Adipose tissue (tissue), 3 donors: Measurements from ENCODE around the gene MRPL55. TPM values are rescaled to one million over a fixed set of nuclear protein-coding genes. Genes with fewer than 3 reads are reported as not detected.
"Not testable (repeated sequence)": the region's sequence is repeated elsewhere in the genome, so short reads cannot be mapped to it uniquely, and the experiment has no call there.

Source experiments
- H3K27ac ChIP-seq: one replicate; pipeline ENCODE4 v1.5.1; 2013; ENCODE audit warnings: low read depth, low read length
- WGBS, 3 donors: extraction: QIAGEN DNeasy Blood & Tissue Kit; methylation state at CpG; one replicate each; pipeline ENCODE4 v1.1.7; 2013; 5-methylcytosine and 5-hydroxymethylcytosine counted together
- polyA plus RNA-seq, 3 donors: library from polyadenylated mRNA; stranded (reverse); fragments of 200-250 nt; gene quantifications; one replicate each; pipeline ENCODE4 v1.2.3, GENCODE V29; 2013
- donor health status: healthy with polysubstance abuse.
- donor health status: Bipolar disorder and iron deficiency.
- donor health status: healthy.

MRPL55 gene
- polyA plus RNA-seq, 3 donors = 45.7 to 92.6 (median 64.4) TPM

DNA sequence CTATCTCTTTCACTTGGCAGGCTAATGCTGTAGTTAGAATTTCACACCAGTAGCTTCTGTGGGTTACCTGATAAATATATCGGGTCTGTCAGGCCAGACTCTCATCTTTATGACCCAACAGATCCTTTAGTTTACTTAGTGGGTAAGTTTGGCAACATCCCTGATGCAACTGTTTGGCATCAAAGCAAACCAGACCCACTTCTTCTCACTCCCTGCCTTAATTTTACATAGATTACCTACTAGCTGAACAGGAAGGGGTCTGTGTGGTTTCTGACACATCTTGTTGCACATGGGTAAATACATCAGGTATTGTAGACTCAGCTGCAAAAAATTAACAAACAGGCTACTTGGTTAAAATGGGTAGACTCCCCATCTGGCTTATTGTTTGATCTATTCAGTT, 27.8 kb upstream of the MRPL55 start:
- 26 to 48% (median 36%) methylated on average over 1 of the region's 1 CpG for WGBS, 3 donors
- H3K27ac ChIP-seq = no peak overlapping the region

DNA sequence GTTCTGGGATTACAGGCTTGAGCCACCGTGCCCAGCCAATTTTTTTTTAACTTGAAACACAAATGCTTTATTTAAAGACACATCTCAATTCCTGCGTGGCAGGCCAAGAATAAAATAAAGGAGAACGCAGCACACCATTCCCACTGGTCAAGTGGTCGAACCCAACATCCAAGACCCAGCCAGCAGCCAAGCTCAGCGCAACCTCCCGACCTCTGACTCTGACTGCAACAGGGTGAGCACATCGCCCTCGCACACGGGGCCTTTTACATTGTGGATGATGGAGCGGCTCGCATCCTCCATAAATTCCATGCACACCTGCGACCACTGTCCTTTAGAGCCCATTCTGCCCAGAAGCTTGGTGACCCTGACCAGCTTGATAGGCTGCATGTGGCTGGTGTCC, 25.5 kb upstream of the MRPL55 start:
- WGBS, 3 donors = 85 to 89% (median 86%) methylated on average over 12 of the region's 12 CpGs
- no peak overlapping the region for H3K27ac ChIP-seq

DNA sequence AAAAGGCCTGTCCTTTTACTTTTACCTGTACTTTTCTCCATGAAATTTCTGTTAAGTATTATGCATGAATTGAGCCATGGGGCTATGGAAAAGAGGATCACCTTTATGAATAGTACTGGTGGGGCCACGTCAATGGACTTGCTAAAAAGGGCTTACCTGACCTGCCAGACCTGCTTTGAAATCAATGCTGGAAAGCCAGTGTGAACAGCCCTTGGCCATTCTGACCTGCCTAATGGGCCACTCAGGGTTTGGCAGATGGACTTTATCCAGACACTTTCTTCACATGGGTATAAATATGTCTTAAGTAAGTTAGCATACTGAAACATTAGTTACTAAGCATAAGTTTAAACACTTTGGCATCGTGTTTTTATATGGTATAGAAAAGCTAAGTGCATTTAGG, 22.7 kb upstream of the MRPL55 start:
- 75 to 94% (median 92%) methylated on average over 2 of the region's 2 CpGs for WGBS, 3 donors
- no peak overlapping the region for H3K27ac ChIP-seq

DNA sequence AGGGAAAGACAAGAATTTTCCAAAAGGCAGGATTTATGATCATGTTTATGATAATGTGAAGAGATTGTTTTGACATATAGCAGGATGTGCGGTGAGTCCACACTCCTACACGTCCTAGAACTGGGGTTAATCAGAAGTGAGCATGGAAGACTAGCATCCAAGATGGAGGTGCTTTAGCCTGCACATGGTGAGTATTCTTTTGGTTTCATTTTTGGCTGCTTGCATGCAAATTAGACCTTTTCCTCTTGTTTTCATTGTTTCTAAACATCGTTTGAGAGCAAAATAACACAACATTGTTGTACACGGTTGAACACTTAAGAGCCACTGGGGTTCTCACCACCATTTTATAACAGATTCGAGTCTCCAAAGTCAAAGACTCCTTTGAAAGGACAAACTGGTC, 16.1 kb upstream of the MRPL55 start:
- 66 to 80% (median 78%) methylated on average over 5 of the region's 5 CpGs for WGBS, 3 donors
- H3K27ac ChIP-seq = no peak overlapping the region

DNA sequence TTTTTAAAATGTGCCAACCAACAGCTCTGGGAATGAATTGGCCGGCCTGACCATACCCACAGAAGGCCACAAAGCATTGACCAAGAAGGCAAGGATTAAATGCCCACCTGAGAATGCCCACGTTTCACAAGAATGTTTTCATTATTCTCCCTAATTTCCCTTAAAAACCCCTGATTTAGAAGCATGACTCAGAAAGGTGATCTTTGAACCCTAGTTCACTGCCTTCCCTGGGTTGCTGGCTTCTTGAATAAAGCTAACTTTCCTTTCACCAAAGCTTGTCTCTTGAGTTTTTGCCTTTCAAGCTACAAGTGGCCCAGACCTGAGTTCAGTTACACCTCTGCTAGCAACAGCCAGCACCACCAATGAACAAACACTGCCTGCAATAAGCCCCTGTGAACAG, 14.4 kb upstream of the MRPL55 start:
- no peak overlapping the region for H3K27ac ChIP-seq
- 69 to 75% (median 74%) methylated on average over 2 of the region's 2 CpGs for WGBS, 3 donors

DNA sequence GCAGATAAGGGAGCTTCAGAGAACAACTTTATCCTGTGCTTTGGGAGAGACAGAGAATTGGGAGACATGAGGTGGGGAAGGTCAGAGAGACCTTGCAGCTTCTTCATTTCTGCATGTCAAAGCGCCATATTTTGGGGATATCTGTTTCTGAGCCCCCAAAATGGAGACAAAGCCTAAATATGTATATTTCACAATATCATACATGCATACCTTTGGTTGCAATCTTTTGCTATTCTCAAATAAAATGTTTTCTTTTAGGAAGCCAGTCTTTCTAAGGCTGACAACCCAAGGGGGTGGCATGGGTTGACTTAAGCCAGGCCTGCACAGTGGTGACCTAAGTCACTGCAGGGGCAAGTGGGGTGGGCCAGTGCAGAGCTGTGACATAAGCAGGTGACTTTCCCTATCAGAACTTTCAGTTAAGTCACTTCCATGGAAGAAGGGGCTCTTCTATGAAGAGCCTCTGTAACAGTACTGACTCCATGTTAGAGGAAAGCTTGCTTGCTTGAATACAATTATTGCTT, 13.9 kb upstream of the MRPL55 start:
- H3K27ac ChIP-seq = no peak overlapping the region
- WGBS, 3 donors = 77 to 82% (median 79%) methylated on average over 1 of the region's 1 CpG

DNA sequence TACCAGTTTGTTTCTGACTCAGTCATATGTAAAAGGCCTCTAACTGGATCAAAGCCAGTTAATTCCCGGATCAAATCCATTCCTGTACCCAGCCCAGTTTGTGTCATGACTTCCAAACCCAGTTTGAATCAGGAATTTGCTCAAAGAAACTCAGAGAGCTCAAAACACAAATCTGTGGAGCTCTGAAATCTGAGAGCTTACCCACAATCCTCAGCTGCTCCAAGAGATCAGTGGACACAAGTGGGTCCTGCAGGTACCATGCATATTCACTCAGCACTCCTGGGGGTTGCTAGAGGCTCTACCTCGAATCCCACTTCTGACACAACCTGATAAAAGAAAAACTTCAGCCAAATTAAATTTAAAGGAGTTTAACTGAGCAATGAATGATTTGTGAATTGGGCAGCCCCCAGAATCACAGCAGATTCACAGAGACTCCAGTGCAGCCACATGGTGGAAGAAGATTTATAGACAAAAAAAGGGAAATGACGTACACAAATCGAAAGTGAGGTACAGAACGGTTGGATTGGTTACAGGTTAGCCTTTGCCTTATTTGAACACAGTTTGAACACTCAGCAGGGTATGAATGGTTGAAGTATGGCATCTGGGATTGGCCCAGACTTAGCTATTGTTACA, 11.9 kb upstream of the MRPL55 start:
- 57 to 76% (median 63%) methylated on average over 5 of the region's 5 CpGs for WGBS, 3 donors
- H3K27ac ChIP-seq = no peak overlapping the region

DNA sequence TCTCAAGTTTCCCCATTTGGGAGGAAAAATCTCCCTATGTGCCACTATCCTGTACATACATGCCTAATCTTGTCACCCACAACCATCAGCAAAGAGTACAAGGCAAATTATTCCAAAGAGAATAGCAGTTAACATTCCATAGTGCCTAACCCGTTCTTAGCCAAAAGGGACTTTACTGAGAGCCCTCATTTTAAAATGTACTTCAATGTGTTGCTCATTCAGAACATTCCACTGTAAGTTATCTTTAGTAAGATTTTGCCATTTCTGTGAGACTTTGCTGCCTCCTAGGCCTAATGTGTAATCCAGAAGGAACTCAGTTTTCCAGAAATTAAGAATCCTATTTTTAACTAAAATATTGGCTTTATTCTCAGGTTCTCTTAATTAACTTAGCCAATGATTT, 11.3 kb upstream of the MRPL55 start:
- 60 to 77% (median 73%) methylated on average over 1 of the region's 1 CpG for WGBS, 3 donors
- no peak overlapping the region for H3K27ac ChIP-seq

DNA sequence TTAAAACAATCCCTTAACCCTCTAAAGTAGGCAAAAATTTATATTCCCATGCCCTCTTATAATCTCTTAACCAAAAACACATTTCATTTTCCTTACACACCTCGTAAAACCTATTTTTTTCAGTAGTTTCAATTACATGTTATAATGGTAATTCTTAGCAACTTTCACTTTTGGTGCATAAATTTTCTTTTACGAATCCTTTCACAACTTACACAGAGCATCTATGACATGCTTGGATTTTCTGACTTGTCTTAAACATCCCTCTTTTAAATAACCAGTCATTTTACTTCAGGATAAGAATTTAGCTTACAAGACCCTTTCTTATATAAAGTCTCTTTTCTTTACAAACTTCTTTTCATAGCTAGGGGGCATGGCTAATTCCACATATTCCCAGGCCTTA, 8.9 kb upstream of the MRPL55 start:
- whole genome bisulfite sequencing, 3 donors = 81 to 88% (median 86%) methylated on average over 2 of the region's 2 CpGs

DNA sequence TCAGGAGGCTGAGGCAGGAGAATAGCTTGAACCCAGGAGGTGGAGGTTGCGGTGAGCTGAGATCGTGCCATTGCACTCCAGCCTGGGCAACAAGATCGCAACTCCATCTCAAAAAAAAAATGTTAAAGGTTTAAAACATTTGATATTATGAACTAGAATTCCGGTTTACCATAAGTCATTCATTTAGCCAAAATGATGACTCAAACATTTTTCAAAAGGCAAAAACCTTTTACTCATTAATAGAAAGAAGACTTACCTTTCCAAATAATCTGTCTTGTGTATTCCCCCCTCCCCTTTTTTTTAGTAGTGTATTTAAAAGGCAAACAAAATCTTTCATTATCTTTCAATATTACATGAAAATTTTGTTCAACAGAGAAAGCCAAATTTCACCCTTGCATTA, 8.2 kb upstream of the MRPL55 start:
- WGBS, 3 donors = 96 to 99% (median 97%) methylated on average over 4 of the region's 4 CpGs

More for the DNA sequence above, 8.9 kb upstream of the MRPL55 start:
- no peak overlapping the region for H3K27ac ChIP-seq

DNA sequence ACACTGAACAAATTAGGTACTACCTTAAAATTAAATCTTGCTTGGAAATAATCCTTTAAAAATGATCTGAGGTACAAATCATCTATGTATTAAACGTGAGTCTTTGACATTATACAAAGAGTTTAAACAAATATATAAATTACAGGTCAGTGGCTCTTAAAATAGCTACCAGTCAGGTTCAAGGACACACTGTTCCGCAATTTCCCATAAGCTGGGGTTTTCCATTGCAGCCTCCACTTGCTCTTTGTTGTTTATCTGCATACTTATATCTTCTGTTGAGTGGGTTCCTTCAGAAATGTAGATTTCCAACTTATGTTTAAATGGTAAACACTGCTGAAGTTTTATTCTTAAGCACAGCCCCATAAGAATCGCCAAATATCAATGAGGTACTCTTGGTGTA, 5.7 kb upstream of the MRPL55 start:
- H3K27ac ChIP-seq = no peak overlapping the region
- 31 to 85% (median 81%) methylated on average over 3 of the region's 3 CpGs for WGBS, 3 donors

More for the DNA sequence above, 8.2 kb upstream of the MRPL55 start:
- H3K27ac ChIP-seq = no peak overlapping the region

DNA sequence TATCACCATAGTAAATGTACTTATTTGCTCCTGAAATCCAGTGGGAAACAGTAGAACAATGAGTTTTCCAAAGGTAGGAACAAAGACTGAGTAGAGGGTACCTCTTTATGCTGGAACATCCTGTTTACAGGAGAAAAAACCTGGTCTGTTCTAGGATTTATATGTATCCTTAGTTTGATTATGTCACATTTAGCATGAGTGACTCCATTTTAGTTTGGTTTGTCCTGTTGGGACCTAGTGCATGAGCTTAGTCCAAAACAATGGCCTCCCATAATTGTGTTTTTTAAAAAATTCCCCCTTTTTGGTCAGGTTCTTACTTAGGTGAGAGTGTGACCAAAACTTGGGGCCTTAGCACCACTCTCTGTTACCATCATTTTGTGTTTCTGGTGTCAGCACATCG, 3.5 kb upstream of the MRPL55 start:
- 75 to 84% (median 82%) methylated on average over 1 of the region's 1 CpG for WGBS, 3 donors
- H3K27ac ChIP-seq = no peak overlapping the region

DNA sequence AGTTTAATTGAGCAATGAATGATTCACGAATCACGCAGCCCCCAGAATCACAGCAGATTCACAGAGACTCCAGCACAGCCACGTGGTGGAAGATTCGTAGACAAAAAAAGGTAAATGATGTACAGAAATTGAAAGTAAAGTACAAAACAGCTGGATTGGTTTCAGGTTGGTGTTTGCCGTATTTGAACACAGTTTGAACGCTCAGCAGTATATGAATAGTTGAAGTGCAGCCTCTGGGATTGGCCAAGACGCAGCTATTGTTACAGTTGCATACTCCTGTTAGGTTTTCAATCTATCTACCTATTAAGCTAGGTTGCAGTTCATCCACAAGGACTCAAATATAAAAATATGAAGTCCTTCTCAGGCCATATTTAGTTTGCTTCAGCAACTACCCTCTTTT, 3.1 kb upstream of the MRPL55 start:
- 91 to 93% (median 92%) methylated on average over 7 of the region's 7 CpGs for WGBS, 3 donors
- no peak overlapping the region for H3K27ac ChIP-seq

DNA sequence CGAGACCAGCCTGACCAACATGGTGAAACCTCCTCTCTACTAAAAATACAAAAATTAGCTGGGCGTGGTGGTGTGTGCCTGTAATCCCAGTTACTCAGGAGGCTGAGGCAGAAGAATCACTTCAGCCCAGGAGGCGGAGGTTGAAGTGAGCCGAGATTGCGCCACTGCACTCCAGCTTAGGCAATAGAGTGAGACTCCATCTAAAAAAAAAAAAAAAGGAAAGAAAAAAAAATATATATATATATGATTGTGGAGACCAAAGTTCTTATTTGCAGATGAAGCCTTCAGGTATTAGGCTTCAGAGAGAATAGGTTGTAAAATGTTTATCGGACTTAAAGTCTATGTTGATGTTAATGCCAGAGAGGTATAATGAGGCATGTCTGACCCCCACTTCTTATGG, 2.2 kb upstream of the MRPL55 start:
- H3K27ac ChIP-seq = not testable (repeated sequence)
- 84 to 93% (median 89%) methylated on average over 5 to 6 of the region's 6 CpGs for WGBS, 3 donors

DNA sequence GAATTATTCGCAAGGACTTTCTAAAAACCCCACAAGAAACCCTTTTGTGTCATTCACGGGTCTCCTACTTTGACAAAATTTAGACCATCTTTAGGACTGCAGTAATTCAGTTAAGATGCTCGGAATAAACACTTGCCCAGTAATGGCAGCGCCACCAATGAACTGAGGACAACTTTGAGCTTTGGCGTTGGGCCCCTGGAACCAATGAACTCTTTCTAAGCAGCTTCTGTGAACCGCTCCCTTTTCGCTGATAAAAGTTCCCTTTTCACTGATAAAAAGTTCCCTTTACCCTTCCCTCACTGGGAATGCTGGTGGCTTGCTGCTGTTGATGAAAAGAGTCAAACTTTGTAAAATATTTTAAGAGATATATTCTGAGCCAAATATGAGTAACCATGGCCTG, 1.5 kb upstream of the MRPL55 start:
- no peak overlapping the region for H3K27ac ChIP-seq
- WGBS, 3 donors = 78 to 92% (median 81%) methylated on average over 7 of the region's 7 CpGs

DNA sequence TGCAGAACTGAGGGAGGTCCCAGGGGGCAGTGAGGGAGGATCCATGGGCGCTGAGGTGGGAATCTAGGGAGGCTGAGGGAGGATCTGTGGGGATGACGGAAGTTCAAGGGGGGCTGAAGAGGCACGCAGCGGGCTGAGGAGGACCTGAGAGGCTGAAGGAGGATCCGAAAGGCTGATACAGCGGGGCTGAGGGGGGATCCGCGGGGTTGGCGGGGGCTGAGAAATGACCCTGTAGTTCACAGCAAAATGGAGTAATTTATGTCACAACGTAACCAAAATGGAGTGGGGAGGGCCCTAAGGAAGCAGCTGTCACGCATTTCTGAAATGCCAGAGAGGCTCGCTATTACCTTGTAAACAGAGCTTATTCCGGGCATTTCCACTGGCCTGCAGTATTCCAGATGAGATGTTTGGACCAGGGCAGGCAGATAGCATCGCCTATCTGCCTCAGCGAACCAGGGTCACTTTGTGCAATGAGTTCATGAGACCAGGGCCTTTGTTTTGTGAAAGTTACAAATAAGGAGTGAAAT, 926 bp upstream of the MRPL55 start:
- 23 to 29% (median 27%) methylated on average over 15 of the region's 15 CpGs for WGBS, 3 donors
- no peak overlapping the region for H3K27ac ChIP-seq

DNA sequence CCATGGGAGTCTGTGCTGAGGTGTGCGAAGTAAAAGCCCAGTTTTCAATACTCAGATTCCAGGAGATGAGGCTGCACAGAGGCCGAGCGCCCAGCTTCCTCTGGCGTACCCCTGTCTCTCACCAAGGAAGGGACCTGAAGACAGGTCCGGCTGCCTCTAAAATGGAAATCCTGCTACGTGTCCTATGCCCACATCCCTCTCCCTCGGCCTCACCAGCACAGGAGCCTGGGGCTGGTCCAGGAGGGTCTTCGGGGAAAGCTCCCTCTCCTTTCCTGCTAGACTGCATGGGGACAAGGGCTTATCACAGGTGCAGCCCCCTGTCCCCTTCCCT, 392 bp downstream of the MRPL55 start:
- H3K27ac ChIP-seq = no peak overlapping the region
- 3 to 7% (median 4%) methylated on average over 8 of the region's 8 CpGs for WGBS, 3 donors

DNA sequence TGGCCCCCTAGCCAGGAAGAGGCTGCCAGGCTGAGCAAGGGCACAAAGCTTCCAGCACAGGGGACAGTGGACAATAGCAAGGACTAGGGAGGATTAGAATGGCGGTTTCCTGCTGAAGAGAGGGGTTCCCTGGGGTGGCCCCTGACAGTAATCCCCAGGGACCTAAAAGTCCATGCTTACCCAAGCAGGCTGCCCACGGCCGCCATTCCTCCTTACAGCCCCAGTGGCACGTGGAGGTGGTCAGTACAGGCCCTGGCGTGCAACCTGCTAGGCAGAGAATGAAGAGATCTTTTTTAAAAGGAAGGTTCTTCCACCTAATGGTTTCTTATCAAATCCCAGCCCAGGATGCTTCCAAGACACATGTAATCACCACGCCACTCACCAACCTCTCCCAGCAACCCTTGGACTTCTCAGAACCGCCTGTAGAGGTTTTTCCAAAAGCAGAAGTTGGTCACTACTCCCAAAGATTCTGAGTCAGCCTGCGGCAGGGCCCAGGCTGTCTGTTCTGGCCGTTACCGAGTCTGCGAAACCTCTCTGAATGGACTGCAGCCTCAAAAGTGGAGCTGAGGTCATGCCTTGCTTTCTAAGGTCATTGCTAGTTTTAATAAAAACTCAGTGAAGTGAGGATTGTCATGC, 926 bp downstream of the MRPL55 start:
- WGBS, 3 donors = 72 to 78% (median 74%) methylated on average over 11 of the region's 11 CpGs
- no peak overlapping the region for H3K27ac ChIP-seq

DNA sequence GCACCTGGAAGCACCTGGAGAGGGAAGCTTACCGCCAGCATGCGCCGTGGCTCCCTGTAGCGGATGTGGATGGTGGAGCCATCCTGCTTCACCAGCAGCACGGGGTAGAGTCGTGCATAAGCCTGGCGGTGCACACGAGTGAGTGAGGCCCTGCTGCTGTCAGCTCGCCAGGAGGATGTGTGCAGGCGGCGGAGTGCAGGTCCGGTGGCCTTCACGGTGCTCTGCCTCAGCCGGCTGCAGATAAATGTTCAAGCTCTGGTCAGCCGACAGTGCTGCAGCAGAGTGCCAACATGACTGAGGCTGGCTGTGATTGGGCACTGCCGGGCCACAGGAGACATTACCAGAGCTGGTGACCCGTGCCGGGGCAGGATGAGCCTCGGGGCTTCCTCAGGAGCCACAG, 1.5 kb downstream of the MRPL55 start:
- 84 to 89% (median 86%) methylated on average over 19 of the region's 19 CpGs for WGBS, 3 donors
- H3K27ac ChIP-seq = no peak overlapping the region

DNA sequence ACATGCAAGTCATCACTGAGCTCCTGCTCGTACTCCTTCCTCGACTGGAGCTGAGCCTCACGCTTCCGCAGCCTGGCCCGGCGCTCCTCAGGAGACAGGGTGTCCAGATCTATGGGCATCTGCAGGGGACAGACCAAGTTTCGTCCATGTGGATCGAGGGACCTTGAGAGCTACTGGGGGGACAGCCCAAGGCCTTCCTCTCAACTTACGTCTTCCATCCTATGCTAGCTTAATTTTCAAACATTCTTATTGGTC, 2.4 kb downstream of the MRPL55 start:
- H3K27ac ChIP-seq = no peak overlapping the region
- 85 to 89% (median 88%) methylated on average over 9 of the region's 9 CpGs for WGBS, 3 donors
